ENCODE measurements around the gene NELL1.

NELL1 gene

DNA sequence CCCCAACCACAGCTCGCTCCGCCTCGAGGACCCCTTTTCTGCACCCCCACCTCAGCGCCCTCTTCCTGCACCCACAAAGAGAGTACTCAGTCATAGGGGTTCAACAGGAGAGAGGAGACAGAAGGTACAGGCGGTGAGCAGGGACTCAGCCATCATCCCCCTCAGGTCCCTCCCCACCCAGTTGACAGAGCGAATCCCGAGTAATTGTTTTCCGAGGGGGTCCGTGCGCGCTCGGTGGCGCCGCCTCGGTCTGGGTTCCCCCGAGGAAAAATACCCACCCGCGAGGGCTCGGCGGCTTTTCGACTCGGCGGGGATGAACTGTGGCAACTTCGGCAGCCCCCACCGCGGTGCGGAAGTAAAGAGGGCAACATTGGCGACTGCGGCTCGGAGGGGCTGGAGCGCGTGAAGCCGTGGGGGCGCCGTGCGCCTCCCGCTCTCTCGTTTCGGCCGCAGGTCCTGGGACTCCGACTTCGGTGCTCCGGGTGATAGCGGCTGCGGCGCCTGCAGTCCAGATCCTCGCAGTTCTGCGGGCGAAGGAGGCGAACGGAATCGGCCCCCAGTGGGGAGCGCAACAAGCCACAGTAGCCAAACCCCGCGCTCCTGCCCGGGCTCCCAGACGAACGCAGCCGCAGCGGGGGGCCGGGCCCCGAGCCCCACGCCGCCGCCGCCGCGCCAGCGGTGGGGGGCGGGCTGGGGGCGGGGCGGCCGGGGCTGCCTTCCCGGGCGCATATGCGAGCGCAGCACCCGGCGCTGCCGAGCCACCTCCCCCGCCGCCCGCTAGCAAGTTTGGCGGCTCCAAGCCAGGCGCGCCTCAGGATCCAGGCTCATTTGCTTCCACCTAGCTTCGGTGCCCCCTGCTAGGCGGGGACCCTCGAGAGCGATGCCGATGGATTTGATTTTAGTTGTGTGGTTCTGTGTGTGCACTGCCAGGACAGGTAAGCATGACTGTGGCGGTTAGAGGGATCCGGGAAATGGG lies at the start of gene NELL1:
NELL1 (plus strand) TSS at position 743 of the 976 bp plus-strand sequence.
- no peak for DNase-seq

GRCh38 chr11:20620988-20621387 lies 48.4 kb upstream of the NELL1 start:
- no peak for DNase-seq

DNA sequence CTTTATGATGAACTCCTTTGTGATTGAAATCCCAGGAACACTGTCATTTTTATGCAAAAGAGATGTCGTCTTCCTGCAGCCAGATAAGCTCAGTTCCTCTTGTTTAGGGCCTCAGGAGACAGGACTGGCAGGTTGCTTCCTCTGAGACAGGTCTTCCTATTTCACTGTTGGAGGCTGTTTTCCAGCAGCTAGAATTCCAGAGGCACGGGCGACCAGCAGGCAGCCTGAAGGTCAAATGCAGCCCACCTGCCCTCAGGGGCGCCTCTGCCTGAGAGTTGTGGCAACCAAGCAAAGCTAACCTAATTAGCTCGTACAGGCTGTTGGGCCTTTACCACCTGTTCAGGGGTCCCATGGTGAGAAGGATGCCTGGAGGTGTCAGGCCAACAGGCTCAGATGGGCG lies 47.7 kb upstream of the NELL1 start:
- no peak for DNase-seq

- no peak for DNase-seq
Observed at GRCh38 chr11:20623252-20623651, 46.1 kb upstream of the NELL1 start.

- DNase-seq = no peak
Observed at GRCh38 chr11:20626279-20626678, 43.1 kb upstream of the NELL1 start.

GRCh38 chr11:20627026-20627425 lies 42.4 kb upstream of the NELL1 start:
- no peak for DNase-seq

GRCh38 chr11:20627701-20628100 lies 41.7 kb upstream of the NELL1 start:
- DNase-seq = no peak

- no peak for DNase-seq
Observed at GRCh38 chr11:20631519-20632168, 37.7 kb upstream of the NELL1 start.

DNA sequence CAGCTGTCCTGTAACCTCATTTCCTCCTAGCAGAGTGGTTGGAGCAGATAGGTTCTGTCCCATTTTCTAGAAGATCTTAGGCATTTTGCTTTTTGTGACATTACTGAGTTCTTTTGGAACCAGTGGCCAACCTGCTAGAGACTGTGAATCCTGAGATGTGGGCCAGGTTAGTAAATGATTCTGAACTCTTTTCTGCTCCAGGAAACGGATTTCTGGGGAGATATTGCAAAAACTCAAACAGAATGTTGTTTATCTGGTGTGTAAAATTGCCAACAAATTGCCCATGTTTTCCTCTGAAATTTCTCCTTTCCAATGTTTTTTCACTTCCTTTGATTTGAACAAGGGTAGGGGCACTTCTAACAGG lies 37.2 kb upstream of the NELL1 start:
- DNase-seq = no peak

- DNase-seq = no peak
Observed at GRCh38 chr11:20634044-20634443, 35.3 kb upstream of the NELL1 start.

- no peak for DNase-seq
Observed at GRCh38 chr11:20634781-20635180, 34.6 kb upstream of the NELL1 start.

- no peak for DNase-seq
Observed at GRCh38 chr11:20638074-20638473, 31.3 kb upstream of the NELL1 start.

- no peak for DNase-seq
Observed at GRCh38 chr11:20639688-20640087, 29.7 kb upstream of the NELL1 start.

DNA sequence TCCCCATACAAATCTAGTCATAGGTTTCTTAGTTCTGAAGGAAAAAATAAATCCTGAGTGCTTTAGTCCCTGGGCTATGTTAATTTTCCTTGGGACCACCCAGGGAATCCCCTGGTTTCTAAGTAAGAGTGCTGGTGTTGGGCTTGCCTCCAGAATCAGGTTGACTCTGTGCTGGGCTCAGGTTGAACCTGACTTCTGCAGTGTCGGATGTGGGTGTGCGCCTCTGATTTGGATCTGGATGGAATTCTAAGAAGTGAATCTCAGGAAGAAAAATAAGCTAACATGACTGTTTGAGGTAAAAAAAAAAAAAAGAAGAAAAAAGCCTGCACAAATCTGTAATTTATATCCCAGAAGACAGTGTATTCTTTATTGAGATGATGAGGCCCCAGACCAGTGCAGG lies 29.0 kb upstream of the NELL1 start:
- DNase-seq = no peak

GRCh38 chr11:20644360-20644759 lies 25.0 kb upstream of the NELL1 start:
- no peak for DNase-seq

- DNase-seq = peak in 1 of 2 donors; percentile 38
Observed at GRCh38 chr11:20647976-20648565, 21.3 kb upstream of the NELL1 start.

- DNase-seq = no peak
Observed at GRCh38 chr11:20652150-20652806, 17.1 kb upstream of the NELL1 start.

DNA sequence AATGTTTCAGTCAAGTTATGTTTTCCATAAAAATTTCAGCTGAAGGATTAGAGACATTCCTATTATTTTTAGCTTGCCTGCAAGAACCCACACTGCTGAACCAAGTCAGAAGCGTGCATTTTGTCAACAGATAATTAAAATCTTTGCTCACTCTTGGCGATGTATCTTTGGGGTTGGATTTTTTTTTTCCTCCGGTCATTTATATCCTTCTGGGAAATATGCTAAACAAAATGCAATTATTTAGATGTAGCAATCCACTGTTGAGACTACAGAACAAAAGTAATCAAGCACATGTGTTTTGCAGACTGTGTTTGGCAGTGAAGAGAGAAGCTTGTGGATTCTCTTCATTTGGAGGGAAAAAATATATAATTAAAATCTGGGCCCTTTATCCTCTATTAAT lies 15.3 kb upstream of the NELL1 start:
- no peak for DNase-seq

DNA sequence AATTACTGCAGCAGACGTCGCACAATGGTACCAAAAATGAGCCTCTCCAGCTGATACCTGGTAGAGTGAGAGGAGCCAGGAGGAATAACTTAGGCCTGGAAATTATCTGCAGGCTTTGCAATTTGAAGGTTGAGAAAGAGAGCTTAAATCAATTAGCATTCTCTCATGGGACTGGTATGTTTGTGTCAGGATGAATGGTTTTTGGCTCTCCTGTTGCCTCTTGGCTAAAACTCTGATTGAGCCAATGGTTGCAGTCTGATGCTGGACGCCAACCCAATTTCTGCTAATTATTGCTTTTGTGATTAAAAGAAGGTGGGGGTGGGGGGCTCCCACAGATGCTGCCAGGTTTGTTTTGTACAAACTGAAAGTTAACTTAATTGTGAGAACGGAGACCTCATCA lies 12.5 kb upstream of the NELL1 start:
- no peak for DNase-seq

DNA sequence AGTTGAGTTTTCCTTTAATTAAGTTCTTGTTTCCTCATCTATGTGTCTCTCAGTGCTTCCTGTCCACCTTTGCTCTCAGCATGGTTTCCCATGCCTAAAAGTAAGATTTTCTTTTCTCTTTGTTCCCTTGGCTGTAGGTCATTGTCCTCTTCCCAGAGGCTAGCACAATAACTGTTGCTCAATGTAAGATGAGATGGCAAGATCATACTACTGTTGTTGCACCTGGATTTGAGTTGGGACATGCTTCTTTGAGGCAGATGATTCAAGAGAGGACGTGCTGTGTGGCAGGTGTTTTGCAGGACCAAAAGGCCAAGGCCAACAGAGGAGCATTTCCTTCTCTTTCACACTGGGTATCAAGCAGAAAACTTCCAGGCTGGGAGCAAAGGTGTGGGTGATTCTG lies 11.3 kb upstream of the NELL1 start:
- no peak for DNase-seq

GRCh38 chr11:20661445-20661844 lies 7.9 kb upstream of the NELL1 start:
- DNase-seq = no peak

GRCh38 chr11:20661850-20662249 lies 7.5 kb upstream of the NELL1 start:
- DNase-seq = no peak

GRCh38 chr11:20668131-20668809 lies 1.1 kb upstream of the NELL1 start:
- DNase-seq = no peak

Measured in CD4-positive, alpha-beta T cell treated with Interferon alpha-2 for 1 hour (primary cell).